Mesothelial cell of epicardium (in vitro differentiated cells): Measurements from ENCODE around the gene MEIS2. TPM values are rescaled to one million over a fixed set of nuclear protein-coding genes. Genes with fewer than 3 reads are reported as not detected.
A peak's percentile ranks its signal among the peaks of the same experiment; 100 is the strongest.

ENCODE experiments used
- DNase-seq, 2 experiments: peaks; one replicate each; pipeline ENCODE4 v3.0.0; 2021; ENCODE audit warnings: low spot score in 2 of 2; ENCODE audit not compliant: unreplicated experiment in 2 of 2
- H3K27ac Mint-ChIP-seq: 2 replicates; pipeline ENCODE4 v1.8.0; 2021; ENCODE audit warnings: mixed read lengths
- H3K27me3 Mint-ChIP-seq: 2 replicates; pipeline ENCODE4 v1.8.0; 2021; ENCODE audit warnings: low read depth, mixed read lengths
- H3K36me3 Mint-ChIP-seq: 2 replicates; pipeline ENCODE4 v1.8.0; 2021; ENCODE audit warnings: mixed read lengths
- H3K4me1 Mint-ChIP-seq: 2 replicates; pipeline ENCODE4 v1.8.0; 2021; ENCODE audit warnings: mixed read lengths
- H3K4me3 Mint-ChIP-seq: 2 replicates; pipeline ENCODE4 v1.8.0; 2021; ENCODE audit warnings: mild to moderate bottlenecking, moderate library complexity, mixed read lengths
- H3K9me3 Mint-ChIP-seq: 2 replicates; pipeline ENCODE4 v1.8.0; 2021; ENCODE audit warnings: mixed read lengths
- CTCF ChIP-seq: fragments of 200-600 bp; sonication (generic); IDR thresholded peaks from one replicate; pipeline ENCODE4 v1.5.0; 2021; ENCODE audit warnings: antibody characterized with exemption; ENCODE audit not compliant: unreplicated experiment
- total RNA-seq: library from RNA; stranded (reverse); gene quantifications from 3 replicates; pipeline ENCODE4 v1.2.1, GENCODE V29; 2021

MEIS2 gene
- total RNA-seq, 1 donor from 2014 or later, result 397 TPM

GRCh38 chr15:37001417-37001816 is 98.9 kb downstream of the MEIS2 start:
- no peaks in the 10 kb centered on the region for H3K27me3 Mint-ChIP-seq
- no peak for TF ChIP-seq CTCF
- no peak for DNase-seq

GRCh38 chr15:36999778-37000177 is 100.6 kb downstream of the MEIS2 start:
- Mint-ChIP-seq H3K36me3 (peaks cover 56% of the 10 kb centered on the region), H3K9me3 (peaks cover 5% of the 10 kb centered on the region), H3K27me3 (no peaks in the 10 kb centered on the region), H3K27ac (peak overlapping the region; percentile 28), H3K4me1 (peaks cover 45% of the 10 kb centered on the region), H3K4me3 (no peak overlapping the region)
- TF ChIP-seq CTCF, result no peak
- no peak for DNase-seq

More at GRCh38 chr15:37001417-37001816, 98.9 kb downstream of the MEIS2 start:
- H3K9me3 Mint-ChIP-seq, result peaks cover 7% of the 10 kb centered on the region
- peaks cover 34% of the 10 kb centered on the region for H3K4me1 Mint-ChIP-seq
- H3K27ac Mint-ChIP-seq, result no peak overlapping the region
- no peak overlapping the region for H3K4me3 Mint-ChIP-seq
- H3K36me3 Mint-ChIP-seq, result peaks cover 70% of the 10 kb centered on the region

GRCh38 chr15:36996538-36997181 is 103.7 kb downstream of the MEIS2 start:
- H3K27me3 Mint-ChIP-seq, result no peaks in the 10 kb centered on the region
- no peaks in the 10 kb centered on the region for H3K9me3 Mint-ChIP-seq
- H3K36me3 Mint-ChIP-seq, result peaks cover 38% of the 10 kb centered on the region
- TF ChIP-seq CTCF, result no peak
- peak overlapping the region; percentile 76 for H3K27ac Mint-ChIP-seq
- H3K4me1 Mint-ChIP-seq, result peaks cover 47% of the 10 kb centered on the region
- no peak for DNase-seq
- H3K4me3 Mint-ChIP-seq, result no peak overlapping the region

GRCh38 chr15:36996121-36996520 is 104.2 kb downstream of the MEIS2 start:
- peaks cover 47% of the 10 kb centered on the region for H3K4me1 Mint-ChIP-seq
- TF ChIP-seq CTCF, result no peak
- H3K36me3 Mint-ChIP-seq, result peaks cover 36% of the 10 kb centered on the region
- H3K27me3 Mint-ChIP-seq, result no peaks in the 10 kb centered on the region
- no peaks in the 10 kb centered on the region for H3K9me3 Mint-ChIP-seq
- no peak overlapping the region for H3K4me3 Mint-ChIP-seq
- no peak for DNase-seq
- peak overlapping the region; percentile 76 for H3K27ac Mint-ChIP-seq

GRCh38 chr15:36994790-36995189 is 105.6 kb downstream of the MEIS2 start:
- H3K27me3 Mint-ChIP-seq, result no peaks in the 10 kb centered on the region
- peaks cover 48% of the 10 kb centered on the region for H3K4me1 Mint-ChIP-seq
- no peak for TF ChIP-seq CTCF
- peaks cover 25% of the 10 kb centered on the region for H3K36me3 Mint-ChIP-seq
- no peaks in the 10 kb centered on the region for H3K9me3 Mint-ChIP-seq
- peak overlapping the region; percentile 51 for H3K27ac Mint-ChIP-seq
- DNase-seq, result no peak
- no peak overlapping the region for H3K4me3 Mint-ChIP-seq
